HepG2 (cell line): ENCODE measurements around the gene MBNL3. TPM values are rescaled to one million over a fixed set of nuclear protein-coding genes. Genes with fewer than 3 reads are reported as not detected.
A peak's percentile ranks its signal among the peaks of the same experiment; 100 is the strongest.

Source experiments
- ARNT ChIP-seq: fragments of 450-650 bp; IDR thresholded peaks from 2 replicates; pipeline ENCODE4 v1.6.1; 2017
- ATF3 ChIP-seq: sonication (generic); formaldehyde crosslinking; IDR thresholded peaks from 2 replicates; pipeline ENCODE4 v1.4.0; 2020; ENCODE audit warnings: missing genetic modification reagents
- CHD2 ChIP-seq: IDR thresholded peaks from 2 replicates; pipeline ENCODE4 v1.6.1; 2011; ENCODE audit warnings: low read depth, low read length, improper control_type of control experiment
- CSRNP1 ChIP-seq: sonication (generic); formaldehyde crosslinking; IDR thresholded peaks from 2 replicates; pipeline ENCODE4 v1.8.1; 2023; ENCODE audit warnings: mild to moderate bottlenecking, missing genetic modification reagents
- HDAC2 ChIP-seq: sonication (generic); formaldehyde crosslinking; IDR thresholded peaks from 2 replicates; pipeline ENCODE4 v1.4.0; 2020; ENCODE audit warnings: missing genetic modification reagents
- KDM3A ChIP-seq: IDR thresholded peaks from 2 replicates; pipeline ENCODE4 v1.6.1; 2018; ENCODE audit warnings: low read depth, missing compliant biosample characterization
- KLF16 ChIP-seq, 2 experiments: sonication (generic) in 1 of 2; formaldehyde crosslinking in 1 of 2; IDR thresholded peaks; 2 replicates each; pipeline versions ENCODE4 v1.6.1 to v1.8.0; 2016 to 2023; ENCODE audit warnings: missing genetic modification reagents in 2 of 2, missing compliant biosample characterization in 1 of 2
- MZF1 ChIP-seq: sonication (generic); formaldehyde crosslinking; IDR thresholded peaks from 2 replicates; pipeline ENCODE4 v1.8.1; 2023; ENCODE audit warnings: mild to moderate bottlenecking, missing genetic modification reagents, borderline replicate concordance
- NFIC ChIP-seq: IDR thresholded peaks from 2 replicates; pipeline ENCODE4 v1.6.1; 2012; ENCODE audit warnings: mild to moderate bottlenecking, low read length, inconsistent platforms
- NFYC ChIP-seq: IDR thresholded peaks from 2 replicates; pipeline ENCODE4 v1.6.1; 2016; ENCODE audit warnings: missing genetic modification reagents, missing compliant biosample characterization
- NR2F1 ChIP-seq, 2 experiments: fragments of 450-650 bp in 1 of 2; formaldehyde crosslinking in 1 of 2; IDR thresholded peaks; 2 replicates each; pipeline versions ENCODE4 v1.5.0 to v1.6.1; 2016 to 2020; ENCODE audit warnings: mild to moderate bottlenecking in 1 of 2, missing compliant biosample characterization in 1 of 2, missing genetic modification reagents in 1 of 2, moderate library complexity in 1 of 2
- RELA ChIP-seq: sonication (generic); formaldehyde crosslinking; IDR thresholded peaks from 2 replicates; pipeline ENCODE4 v1.4.0; 2020; ENCODE audit warnings: missing genetic modification reagents
- REST ChIP-seq, 2 experiments: IDR thresholded peaks; 2 replicates each; pipeline ENCODE4 v1.6.1; 2011 to 2012; ENCODE audit warnings: low read length in 2 of 2, borderline replicate concordance in 1 of 2, low read depth in 1 of 2, mild to moderate bottlenecking in 1 of 2, moderate library complexity in 1 of 2
- SAP130 ChIP-seq: IDR thresholded peaks from 2 replicates; pipeline ENCODE4 v1.6.1; 2016; ENCODE audit warnings: low read depth
- SOX13 ChIP-seq, 3 experiments: fragments of 450-650 bp in 1 of 3; sonication (generic) in 1 of 3; formaldehyde crosslinking in 1 of 3; IDR thresholded peaks in 2 of 3; conservative IDR thresholded peaks in 1 of 3; 2 replicates each; pipeline versions ENCODE4 v1.5.0 to v1.6.1; 2016 to 2020; ENCODE audit warnings: antibody characterized with exemption in 1 of 3, mild to moderate bottlenecking in 1 of 3, missing compliant biosample characterization in 1 of 3, missing genetic modification reagents in 1 of 3, moderate library complexity in 1 of 3
- SRF ChIP-seq: IDR thresholded peaks from 2 replicates; pipeline ENCODE4 v1.6.1; 2011; ENCODE audit warnings: mild to moderate bottlenecking, low read depth, low read length, moderate library complexity
- ZFP91 ChIP-seq: sonication (generic); formaldehyde crosslinking; IDR thresholded peaks from 2 replicates; pipeline ENCODE4 v1.9.0; 2022; ENCODE audit warnings: missing genetic modification reagents, mild to moderate bottlenecking, borderline replicate concordance
- ZNF18 ChIP-seq: sonication (generic); formaldehyde crosslinking; IDR thresholded peaks from 2 replicates; pipeline ENCODE4 v1.8.0; 2022; ENCODE audit warnings: mild to moderate bottlenecking, missing genetic modification reagents; ENCODE audit not compliant: insufficient replicate concordance
- ZNF232 ChIP-seq: sonication (generic); formaldehyde crosslinking; IDR thresholded peaks from 2 replicates; pipeline ENCODE4 v1.4.0; 2020; ENCODE audit warnings: missing genetic modification reagents, borderline replicate concordance
- ZNF570 ChIP-seq: sonication (generic); formaldehyde crosslinking; IDR thresholded peaks from 2 replicates; pipeline ENCODE4 v1.4.0; 2020; ENCODE audit warnings: mild to moderate bottlenecking, missing genetic modification reagents, borderline replicate concordance
- polyA plus RNA-seq, 8 experiments: library from polyadenylated mRNA; depleted of rRNA in 3 of 8; stranded (reverse) in 7 of 8; unstranded in 1 of 8; fragments of >200 nt; fragmentation: Illumina TruSeq in 4 of 8; extraction: Trizol in 4 of 8; gene quantifications; 2 replicates each; pipeline versions ENCODE4 v1.2.1 to v1.2.3, GENCODE V29; 2011 to 2016; ENCODE audit warnings: low read depth in 4 of 8, missing spikeins in 1 of 8, mixed read lengths in 1 of 8; ENCODE audit not compliant: insufficient read depth in 1 of 8
- total RNA-seq, 5 experiments: library from RNA; depleted of rRNA; stranded (reverse); fragments of >200 nt; fragmentation: Illumina TruSeq; extraction: Trizol; gene quantifications; 2 replicates each; pipeline ENCODE4 v1.2.3, GENCODE V29; 2016; ENCODE audit warnings: low read depth in 1 of 5

MBNL3 gene
- total and polyA plus RNA-seq, 2 of the 13 experiments (the other 11 are each of a cell fraction or from before 2014, with no cell fraction given): 155 to 257 TPM

GRCh38 chrX:132480581-132481203 is 8.1 kb downstream of the MBNL3 start (continued):
- TF ChIP-seq ZNF18 (CRISPR knock-in tag): no peak
- no peak for TF ChIP-seq NFYC (CRISPR knock-in tag)
- no peak for TF ChIP-seq REST (IDR thresholded peaks at IDR 0.05; ENCODE audit: borderline replicate concordance in 1 of 2, low read depth in 1 of 2, low read length in 2 of 2)
- peak; percentile 61 for TF ChIP-seq HDAC2 (CRISPR knock-in tag)
- TF ChIP-seq CHD2: no peak
- no peak for TF ChIP-seq MZF1 (CRISPR knock-in tag)
- no peak for TF ChIP-seq SOX13 (IDR thresholded peaks at IDR 0.05)
- TF ChIP-seq SOX13 (CRISPR knock-in tag; conservative IDR thresholded peaks at IDR 0.05 in 1 of 2, IDR thresholded peaks at IDR 0.05 in 1 of 2): peak in 1 of 2 experiments; percentile 60; a peak in 1 of 4 replicates
- peak; percentile 62; the same call in 1 of the 2 replicates for TF ChIP-seq NFIC
- TF ChIP-seq ARNT: no peak
- no peak for TF ChIP-seq ZNF570 (CRISPR knock-in tag)
- TF ChIP-seq NR2F1 (CRISPR knock-in tag; IDR thresholded peaks at IDR 0.05): no peak
- no peak for TF ChIP-seq CSRNP1
- peak; percentile 48; the same call in 1 of the 2 replicates for TF ChIP-seq SAP130 (CRISPR knock-in tag)
- TF ChIP-seq KLF16 (CRISPR knock-in tag; IDR thresholded peaks at IDR 0.05): peak in 1 of 2 experiments; percentile 41; a peak in 1 of 4 replicates
- TF ChIP-seq SRF: no peak
- no peak for TF ChIP-seq ZFP91
- TF ChIP-seq RELA (CRISPR knock-in tag): no peak
- TF ChIP-seq KDM3A: no peak
- TF ChIP-seq ZNF232 (CRISPR knock-in tag): peak; percentile 42; the same call in 1 of the 2 replicates
- no peak for TF ChIP-seq ATF3 (CRISPR knock-in tag)
